GM19328 (cell line): Measurements from ENCODE around the gene MITF.
"Not testable (repeated sequence)": the region's sequence is repeated elsewhere in the genome, so short reads cannot be mapped to it uniquely, and the experiment has no call there.

Source experiments
- ATAC-seq: cut with Tn5 transposase; IDR thresholded peaks from one replicate; pipeline ENCODE4 v1.9.1; 2021; ENCODE audit warnings: mild to moderate bottlenecking, moderate library complexity; ENCODE audit not compliant: unreplicated experiment

MITF gene

DNA sequence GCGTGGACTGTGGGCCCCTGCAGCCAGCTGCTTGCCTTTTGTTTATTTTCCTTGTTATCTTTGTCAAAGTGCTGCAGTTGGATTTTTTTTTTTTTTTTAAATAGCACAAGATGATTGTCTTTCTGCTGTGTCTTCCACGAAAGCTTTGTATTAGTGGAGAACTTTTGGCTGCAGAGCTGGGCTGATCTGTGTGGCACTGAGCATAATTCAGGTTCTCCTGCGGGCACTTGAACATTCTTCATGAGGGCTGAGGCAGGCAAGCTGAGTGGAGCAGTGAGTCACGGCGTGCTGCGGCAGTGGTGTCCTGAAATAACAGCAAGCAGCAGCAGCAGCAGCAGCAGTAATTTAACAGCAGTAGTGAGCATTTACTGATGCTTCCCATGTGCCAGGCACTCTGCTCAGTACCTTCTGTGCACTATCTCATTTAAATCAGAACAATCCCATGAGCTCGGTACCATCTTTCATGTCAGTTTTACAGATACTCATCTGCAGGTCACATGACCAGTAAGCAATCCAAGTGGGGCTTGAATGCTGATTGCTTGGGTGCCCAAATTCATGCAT is 45.8 kb downstream of the MITF start:
- no peak for ATAC-seq

DNA sequence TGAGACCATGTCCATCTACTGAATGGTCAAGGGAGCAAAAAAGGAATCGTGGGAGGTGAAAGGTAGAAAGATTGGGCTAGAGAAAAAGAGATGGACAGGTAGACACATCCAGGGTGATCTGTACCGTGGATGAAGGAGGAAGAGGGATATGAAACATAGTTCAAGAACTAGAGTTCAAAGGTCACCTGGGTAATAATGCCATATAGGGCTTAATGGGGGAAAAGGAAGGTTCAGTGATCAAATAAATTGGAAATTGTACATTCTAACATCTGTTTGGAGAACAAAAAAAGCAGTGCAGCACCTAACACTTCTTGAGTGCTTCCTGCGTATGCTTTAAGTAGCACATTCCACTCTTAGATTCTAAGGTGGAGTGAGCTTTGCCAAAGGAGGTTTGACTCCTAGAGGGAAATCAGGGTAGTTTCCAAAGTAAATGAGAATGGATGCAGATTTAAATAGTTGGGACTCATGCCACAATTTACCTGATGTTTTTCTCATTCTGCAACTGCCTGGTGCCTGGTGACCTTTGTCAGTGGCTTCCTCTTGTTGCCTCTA is 46.6 kb downstream of the MITF start:
- no peak for ATAC-seq

DNA sequence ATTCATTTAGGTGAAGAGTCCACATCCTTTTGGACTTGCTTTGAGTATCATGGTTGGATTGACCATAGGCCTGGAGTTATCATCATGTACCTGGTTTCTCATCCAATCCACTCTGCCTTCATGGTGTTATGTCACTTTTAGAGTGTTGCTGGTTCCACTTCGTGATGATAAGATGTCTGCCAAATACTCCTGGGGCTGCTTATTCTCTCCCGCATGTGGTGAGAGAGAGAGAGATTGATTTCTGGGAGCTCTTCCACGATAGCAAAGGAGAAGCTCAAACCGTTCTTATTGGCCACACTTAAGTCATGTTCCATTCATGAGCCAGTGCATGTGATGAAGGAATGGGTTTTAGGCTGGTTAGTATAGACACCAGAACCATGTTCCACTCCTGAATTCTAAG is 47.6 kb downstream of the MITF start:
- no peak for ATAC-seq

DNA sequence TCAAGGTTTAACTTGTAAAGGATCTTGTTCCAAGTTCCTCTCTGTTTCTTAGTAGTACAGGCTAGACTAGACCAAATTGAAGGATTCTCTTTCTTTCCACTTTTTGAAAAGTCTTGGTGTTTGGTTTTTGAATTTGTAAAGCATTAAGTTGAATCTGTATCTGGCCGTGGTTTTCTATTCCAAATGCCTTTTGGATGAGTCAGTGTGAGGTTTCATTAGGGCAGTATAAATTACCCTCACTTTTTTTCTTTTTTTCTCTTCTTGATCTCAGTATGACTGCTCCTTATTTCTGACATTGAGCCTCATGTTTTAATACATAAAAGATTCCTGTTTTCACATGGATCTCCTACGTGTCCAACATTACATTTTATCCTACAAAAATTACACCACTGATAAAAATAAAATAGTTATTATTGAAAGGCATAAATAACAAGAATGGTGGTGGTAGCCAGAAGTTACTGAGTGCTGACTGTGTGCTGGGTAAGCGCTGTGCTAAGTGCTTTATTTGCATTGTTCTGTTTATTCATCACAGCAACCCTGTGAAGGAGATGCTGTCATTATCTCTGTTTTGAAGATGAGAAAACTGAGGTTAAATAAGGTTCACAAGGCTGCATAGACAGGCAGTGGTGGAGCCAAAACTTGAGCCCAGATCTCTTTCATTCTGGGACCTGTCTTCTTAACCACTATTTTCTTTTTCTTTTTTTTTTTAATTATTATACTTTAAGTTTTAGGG is 48.3 kb downstream of the MITF start:
- no peak for ATAC-seq

DNA sequence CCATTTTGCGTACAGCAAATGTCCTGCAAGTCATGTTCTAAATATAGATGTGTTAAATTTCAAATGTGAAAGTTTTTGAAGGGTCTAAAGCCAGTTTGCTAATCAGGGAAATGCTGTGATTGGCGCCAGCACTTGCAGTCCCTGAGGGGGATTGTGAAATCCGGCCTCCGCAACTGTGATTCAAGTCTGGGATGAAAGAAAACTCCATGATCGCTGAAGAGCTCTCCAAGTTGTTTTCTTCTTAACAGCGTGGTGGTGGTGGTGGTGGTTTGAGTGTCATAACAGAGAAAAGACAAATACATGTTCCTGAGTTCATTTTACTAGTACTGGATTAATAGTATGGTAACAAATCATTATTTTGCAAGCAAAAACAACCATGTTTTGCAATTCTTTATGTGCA is 51.8 kb downstream of the MITF start:
- ATAC-seq = no peak

GRCh38 chr3:69791919-69792399 is 52.7 kb downstream of the MITF start:
- no peak for ATAC-seq

DNA sequence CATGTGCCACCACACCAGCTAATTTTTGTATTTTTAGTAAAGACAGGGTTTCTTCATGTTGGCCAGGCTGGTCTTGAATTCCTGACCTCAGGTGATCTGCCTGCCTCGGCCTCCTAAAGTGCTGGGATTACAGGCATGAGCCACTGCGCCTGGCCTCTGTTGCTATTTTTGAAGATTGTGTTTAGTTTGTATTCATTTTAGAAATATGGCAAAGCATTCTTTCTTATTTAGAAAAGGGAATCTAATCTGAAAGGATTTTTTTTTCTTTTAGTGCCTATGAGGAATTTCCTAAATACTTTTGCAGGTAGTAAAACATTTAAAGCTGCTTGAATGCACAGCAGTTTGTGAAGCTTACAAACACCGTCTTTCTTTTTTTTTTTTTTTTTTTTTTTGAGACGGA is 56.9 kb downstream of the MITF start:
- not testable (repeated sequence) for ATAC-seq

DNA sequence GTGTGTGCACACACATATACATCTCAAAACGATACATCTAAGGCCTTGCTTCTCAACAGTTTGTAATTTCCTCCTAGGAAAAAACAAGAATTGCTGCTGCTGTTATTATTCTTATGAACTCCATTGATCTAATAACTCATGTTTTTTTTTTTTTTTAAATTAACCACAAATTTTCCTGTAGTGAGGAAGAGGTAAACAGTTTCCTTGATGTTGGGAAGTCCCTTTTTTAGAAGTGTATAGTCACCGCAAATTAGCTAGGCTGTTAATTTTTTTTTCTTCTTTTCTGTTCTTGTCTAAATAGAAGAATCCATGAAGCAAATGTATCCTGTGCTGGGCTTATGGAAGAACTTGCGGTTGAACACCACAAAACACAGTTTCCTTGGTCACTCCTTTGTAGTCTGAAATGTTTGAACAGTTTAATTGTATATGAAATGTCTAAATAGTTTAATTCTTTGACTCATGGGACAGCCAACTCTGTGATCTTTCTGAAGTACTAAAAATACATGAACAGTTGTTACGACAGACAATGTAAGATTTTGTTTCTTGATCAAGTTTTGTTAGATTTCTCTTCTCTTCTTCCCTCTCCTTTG is 64.5 kb downstream of the MITF start:
- no peak for ATAC-seq

DNA sequence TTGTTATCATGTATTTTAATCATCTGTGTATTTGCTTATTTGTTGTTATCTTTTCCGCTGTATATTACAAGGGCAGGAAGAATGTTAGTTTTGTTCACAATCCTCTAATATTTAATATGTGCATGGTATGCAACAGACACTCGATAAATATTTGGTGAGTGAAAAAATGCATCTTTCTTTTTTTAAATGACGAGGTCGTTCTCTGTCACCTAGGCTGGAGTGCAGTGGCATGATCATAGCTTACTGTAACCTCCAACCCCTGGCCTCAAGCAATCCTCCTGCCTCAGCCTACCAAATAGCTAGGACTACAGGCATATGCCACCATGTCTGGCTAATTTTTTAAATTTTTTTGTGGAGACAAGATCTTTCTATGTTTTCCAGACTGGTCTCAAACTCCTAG is 66.2 kb downstream of the MITF start:
- ATAC-seq = no peak

GRCh38 chr3:69806735-69807438 is 67.6 kb downstream of the MITF start:
- ATAC-seq = no peak

- ATAC-seq = no peak
These were observed 68.4 kb downstream of the MITF start for GRCh38 chr3:69807674-69808073.

- ATAC-seq = no peak
These were observed 70.0 kb downstream of the MITF start for GRCh38 chr3:69809076-69809835.

- no peak for ATAC-seq
These were observed 72.5 kb downstream of the MITF start for GRCh38 chr3:69811452-69812401.

DNA sequence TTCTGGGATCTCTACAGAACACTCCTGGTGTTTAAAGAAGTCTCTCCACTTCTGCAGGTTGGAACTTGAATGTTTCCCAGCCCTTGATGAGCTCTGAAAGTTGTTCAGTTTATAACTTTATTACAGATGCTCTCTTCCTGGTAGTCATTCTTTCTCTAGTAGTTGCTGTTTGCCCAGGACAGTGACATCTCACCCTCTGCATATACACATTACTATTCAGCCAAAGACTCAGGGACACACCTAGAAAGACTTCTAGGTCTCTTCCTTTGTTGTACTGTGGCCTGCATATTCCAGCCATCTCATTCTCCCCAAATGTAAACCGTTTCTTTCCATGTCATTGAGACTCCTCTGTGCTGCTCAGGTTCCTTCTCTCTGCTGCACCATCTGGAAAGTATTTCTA is 76.7 kb downstream of the MITF start:
- no peak for ATAC-seq

- no peak for ATAC-seq
These were observed 78.7 kb downstream of the MITF start for GRCh38 chr3:69817988-69818387.

- no peak for ATAC-seq
These were observed 80.0 kb downstream of the MITF start for GRCh38 chr3:69819282-69819681.

DNA sequence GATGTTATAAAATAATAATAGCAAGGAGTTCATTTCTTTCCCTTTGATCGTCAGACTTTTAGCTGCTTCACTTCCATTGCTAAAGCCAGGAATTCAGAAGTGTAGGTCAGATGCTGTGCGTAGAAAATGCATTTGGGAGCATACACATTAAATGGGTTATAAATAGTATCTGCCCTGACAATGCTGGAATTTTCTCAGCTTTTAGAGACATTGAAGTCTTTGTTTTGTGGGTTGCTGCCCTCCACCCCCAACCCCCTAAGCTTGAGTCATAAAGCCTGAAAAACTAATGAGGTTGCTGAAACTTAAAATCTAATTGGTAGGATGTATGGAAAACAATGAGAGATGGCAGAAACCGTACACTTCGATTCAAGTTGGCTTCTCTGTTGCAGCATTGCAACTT is 81.9 kb downstream of the MITF start:
- ATAC-seq = no peak

DNA sequence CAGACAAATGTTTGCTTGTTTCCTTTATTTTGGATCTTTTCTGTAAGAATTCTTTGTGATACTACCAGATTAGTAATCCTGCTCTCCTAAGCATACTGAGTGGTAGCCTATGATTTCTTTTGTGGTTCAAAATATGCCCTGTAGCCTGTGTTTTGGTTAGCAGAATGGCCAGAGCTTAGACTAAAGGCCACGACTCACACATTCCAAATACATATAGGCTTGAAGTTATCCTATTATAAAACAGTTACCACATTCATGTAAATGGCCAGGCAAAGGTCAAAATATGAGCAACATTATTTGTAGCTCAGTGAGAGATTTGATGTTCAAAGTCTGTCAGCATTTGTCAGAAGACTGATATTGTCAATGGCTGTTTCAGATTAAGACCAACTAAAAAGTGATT is 84.5 kb downstream of the MITF start:
- no peak for ATAC-seq

GRCh38 chr3:69825446-69825845 is 86.2 kb downstream of the MITF start:
- no peak for ATAC-seq

- no peak for ATAC-seq
These were observed 87.9 kb downstream of the MITF start for GRCh38 chr3:69827127-69827526.
